ENCODE data around the gene S1PR3.

S1PR3 gene

GRCh38 chr9:88949425-88949824, 41.8 kb upstream of the S1PR3 start:
- Histone ChIP-seq H3K4me3 (ENCODE audit: low read depth, low read length) (no peak overlapping the region), H3K27me3 (replicated peaks) (no peaks in the 10 kb centered on the region), H3K36me3 (replicated peaks) (no peaks in the 10 kb centered on the region), H3K27ac (peak overlapping the region; percentile 4)
- in situ Hi-C loops (cut with HindIII; ENCODE audit: low pct_ligation_motif_present, low sequenced_read_pairs): no loop called here
- no peak for TF ChIP-seq CTCF (IDR thresholded peaks at IDR 0.05; ENCODE audit: low read depth, low read length, missing control alignments)
- peak; percentile 64 for DNase-seq

DNA sequence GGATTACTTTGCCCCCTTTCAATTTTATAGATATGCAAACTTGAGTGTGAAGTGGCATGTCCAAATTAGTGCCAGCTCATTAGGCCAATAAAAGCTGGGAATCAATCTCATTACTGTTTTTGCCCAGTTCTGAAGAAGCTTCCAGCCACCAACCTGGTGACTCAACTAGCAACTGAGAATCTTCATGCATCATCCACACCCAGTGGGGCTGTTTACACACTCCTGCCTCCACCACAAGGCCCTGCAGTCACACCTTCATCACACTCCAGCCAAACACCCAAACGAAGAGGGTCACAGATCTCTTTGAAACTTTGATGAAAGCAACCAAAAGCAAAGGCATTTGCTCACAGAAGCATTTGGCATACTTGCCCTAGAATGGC, 41.3 kb upstream of the S1PR3 start:
- H3K27me3 ChIP-seq (replicated peaks): no peaks in the 10 kb centered on the region
- in situ Hi-C loops (cut with HindIII; ENCODE audit: low pct_ligation_motif_present, low sequenced_read_pairs): no loop called here
- DNase-seq: peak; percentile 37
- H3K27ac ChIP-seq: peak overlapping the region; percentile 19
- H3K36me3 ChIP-seq (replicated peaks): no peaks in the 10 kb centered on the region
- no peak overlapping the region for H3K4me3 ChIP-seq (ENCODE audit: low read depth, low read length)
- no peak for TF ChIP-seq CTCF (IDR thresholded peaks at IDR 0.05; ENCODE audit: low read depth, low read length, missing control alignments)

DNA sequence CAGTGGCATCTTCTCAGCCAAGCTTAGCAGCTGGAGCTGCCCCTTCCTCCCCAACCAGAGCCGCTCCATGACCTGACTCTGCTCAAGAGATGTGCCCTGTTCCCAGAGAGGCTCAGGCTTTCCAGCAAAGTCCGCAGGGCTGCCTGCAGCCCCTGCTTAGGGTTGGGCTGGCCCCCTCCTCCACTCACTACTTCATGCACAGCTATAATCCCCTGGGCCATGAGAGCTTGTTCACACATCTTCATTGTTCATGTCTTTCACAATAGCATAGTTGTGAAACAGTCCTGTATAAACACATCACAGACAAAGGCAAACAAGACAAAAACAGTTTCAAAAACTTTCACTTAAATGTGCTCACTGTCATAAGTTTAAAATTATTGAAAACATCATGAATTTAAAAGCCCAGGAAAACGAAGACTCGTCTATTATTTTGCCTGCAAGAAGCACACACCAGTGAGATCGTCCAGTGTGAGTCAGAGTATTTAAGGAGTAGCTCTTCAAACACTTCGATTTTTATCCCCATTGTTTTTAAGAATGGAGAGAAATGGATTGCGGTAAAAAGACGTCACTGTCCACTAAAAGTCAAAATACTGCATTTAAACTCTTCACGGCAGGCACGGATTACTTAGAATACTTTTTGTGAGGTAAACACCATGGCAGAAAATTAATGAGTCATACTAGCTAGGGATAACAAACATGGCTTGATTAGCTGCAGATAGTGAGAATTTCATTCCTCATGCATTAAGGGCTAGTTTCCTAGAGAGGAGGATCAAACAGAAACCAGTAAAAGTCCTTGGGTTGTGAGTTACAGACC, 40.7 kb upstream of the S1PR3 start:
- DNase-seq: no peak
- in situ Hi-C loops (cut with HindIII; ENCODE audit: low pct_ligation_motif_present, low sequenced_read_pairs): no loop called here
- peak overlapping the region; percentile 19 for H3K27ac ChIP-seq
- no peaks in the 10 kb centered on the region for H3K27me3 ChIP-seq (replicated peaks)
- H3K36me3 ChIP-seq (replicated peaks): no peaks in the 10 kb centered on the region
- H3K4me3 ChIP-seq (ENCODE audit: low read depth, low read length): no peak overlapping the region
- TF ChIP-seq CTCF (IDR thresholded peaks at IDR 0.05; ENCODE audit: low read depth, low read length, missing control alignments): no peak

- no peak for DNase-seq
- TF ChIP-seq CTCF (IDR thresholded peaks at IDR 0.05; ENCODE audit: low read depth, low read length, missing control alignments): no peak
- H3K4me3 ChIP-seq (ENCODE audit: low read depth, low read length): no peak overlapping the region
- H3K27ac ChIP-seq: no peak overlapping the region
- H3K36me3 ChIP-seq (replicated peaks): no peaks in the 10 kb centered on the region
- H3K27me3 ChIP-seq (replicated peaks): no peaks in the 10 kb centered on the region
- in situ Hi-C loops (cut with HindIII; ENCODE audit: low pct_ligation_motif_present, low sequenced_read_pairs): no loop called here
Measured at GRCh38 chr9:88951155-88951542, 40.1 kb upstream of the S1PR3 start.

DNA sequence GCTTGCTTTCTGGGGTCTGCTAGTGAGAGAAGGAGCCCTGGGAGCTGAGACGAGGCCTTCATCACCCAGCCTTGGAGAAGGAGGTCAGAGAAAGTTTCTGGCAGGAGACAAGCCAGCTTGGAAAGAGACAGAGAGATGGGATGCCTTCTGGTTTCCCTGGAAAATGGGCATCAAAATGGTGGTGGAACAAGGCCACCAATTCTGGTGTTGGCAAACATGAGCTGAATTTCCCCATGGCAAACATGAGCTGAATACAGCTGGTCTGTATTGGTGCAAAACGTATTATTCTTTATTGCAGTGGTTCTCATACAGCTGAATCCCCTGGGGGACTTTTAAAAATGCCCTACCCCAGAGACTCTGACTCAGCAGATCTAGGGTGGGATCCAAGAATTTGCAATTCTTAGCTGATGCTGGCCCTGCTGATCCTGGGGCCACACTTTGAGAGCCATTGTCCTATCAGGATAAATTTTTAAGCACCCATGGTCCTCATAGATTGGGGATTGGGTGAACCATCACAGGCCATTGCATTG, 39.1 kb upstream of the S1PR3 start:
- Histone ChIP-seq H3K27ac (no peak overlapping the region), H3K4me3 (ENCODE audit: low read depth, low read length) (no peak overlapping the region), H3K27me3 (replicated peaks) (no peaks in the 10 kb centered on the region), H3K36me3 (replicated peaks) (no peaks in the 10 kb centered on the region)
- no peak for DNase-seq
- no peak for TF ChIP-seq CTCF (IDR thresholded peaks at IDR 0.05; ENCODE audit: low read depth, low read length, missing control alignments)
- in situ Hi-C loops (cut with HindIII; ENCODE audit: low pct_ligation_motif_present, low sequenced_read_pairs): no loop called here
